Upper lobe of left lung (tissue), 4 donors: ENCODE results near the gene EMILIN1.

ENCODE experiments used
- EP300 ChIP-seq, 4 donors: sonication (generic); formaldehyde crosslinking; IDR thresholded peaks; one replicate each; pipeline ENCODE4 v1.5.1; 2017; ENCODE audit warnings: antibody characterized with exemption in 4 of 4, control low read depth in 2 of 4
- POLR2A ChIP-seq, 4 donors: fragments of 450-650 bp; IDR thresholded peaks; one replicate each; pipeline ENCODE4 v1.5.1; 2016 to 2017; ENCODE audit warnings: antibody characterized with exemption in 4 of 4, mild to moderate bottlenecking in 2 of 4
- POLR2AphosphoS5 ChIP-seq, 2 donors: sonication (generic); formaldehyde crosslinking; IDR thresholded peaks; one replicate each; pipeline ENCODE4 v1.5.1; 2017; ENCODE audit warnings: antibody characterized with exemption in 2 of 2
- TF ChIP-seq, protein P1 (sequence below), 6 experiments: fragments of 450-650 bp in 4 of 6; fragments of 200-600 bp in 2 of 6; sonication (generic) in 2 of 6; IDR thresholded peaks; one replicate each; pipeline ENCODE4 v1.5.1; 2016 to 2019; ENCODE audit warnings: antibody characterized with exemption in 6 of 6

- TF ChIP-seq, protein P1, sequence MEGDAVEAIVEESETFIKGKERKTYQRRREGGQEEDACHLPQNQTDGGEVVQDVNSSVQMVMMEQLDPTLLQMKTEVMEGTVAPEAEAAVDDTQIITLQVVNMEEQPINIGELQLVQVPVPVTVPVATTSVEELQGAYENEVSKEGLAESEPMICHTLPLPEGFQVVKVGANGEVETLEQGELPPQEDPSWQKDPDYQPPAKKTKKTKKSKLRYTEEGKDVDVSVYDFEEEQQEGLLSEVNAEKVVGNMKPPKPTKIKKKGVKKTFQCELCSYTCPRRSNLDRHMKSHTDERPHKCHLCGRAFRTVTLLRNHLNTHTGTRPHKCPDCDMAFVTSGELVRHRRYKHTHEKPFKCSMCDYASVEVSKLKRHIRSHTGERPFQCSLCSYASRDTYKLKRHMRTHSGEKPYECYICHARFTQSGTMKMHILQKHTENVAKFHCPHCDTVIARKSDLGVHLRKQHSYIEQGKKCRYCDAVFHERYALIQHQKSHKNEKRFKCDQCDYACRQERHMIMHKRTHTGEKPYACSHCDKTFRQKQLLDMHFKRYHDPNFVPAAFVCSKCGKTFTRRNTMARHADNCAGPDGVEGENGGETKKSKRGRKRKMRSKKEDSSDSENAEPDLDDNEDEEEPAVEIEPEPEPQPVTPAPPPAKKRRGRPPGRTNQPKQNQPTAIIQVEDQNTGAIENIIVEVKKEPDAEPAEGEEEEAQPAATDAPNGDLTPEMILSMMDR (IDR thresholded peaks at IDR 0.05) = no peak
- no peak for TF ChIP-seq POLR2AphosphoS5 (IDR thresholded peaks at IDR 0.05)
- TF ChIP-seq POLR2A (IDR thresholded peaks at IDR 0.05) = no peak
- no peak for TF ChIP-seq EP300 (IDR thresholded peaks at IDR 0.05)
Observed at GRCh38 chr2:27053776-27054175, 24.6 kb upstream of the EMILIN1 start.
